Measurements from ENCODE around the gene MERTK.

- TF ChIP-seq CTCF (conservative IDR thresholded peaks at IDR 0.05; ENCODE audit: low read depth, low read length) (no peak), EZH2 (IDR thresholded peaks at IDR 0.05; ENCODE audit: borderline replicate concordance, low read depth, low read length, poor library complexity, severe bottlenecking) (no peak)
Observed at GRCh38 chr2:111990856-111991255, 92.4 kb downstream of the MERTK start.

Measured in A673 (cell line).